WI38 (cell line): ENCODE results near the gene CTF1.
"Not testable (repeated sequence)": the region's sequence is repeated elsewhere in the genome, so short reads cannot be mapped to it uniquely, and the experiment has no call there.

Experiments
- H3K4me3 ChIP-seq: 2 replicates; pipeline ENCODE4 v1.5.1; 2011; ENCODE audit warnings: low read depth, mild to moderate bottlenecking, control low read depth, low read length
- TF ChIP-seq, protein P1 (sequence below): IDR thresholded peaks from 2 replicates; pipeline ENCODE4 v1.5.1; 2012; ENCODE audit warnings: low read depth, mild to moderate bottlenecking, control low read depth, low read length

The CTF1 gene

GRCh38 chr16:30896261-30896888 is at the start of gene CTF1:
Gene CTF1 (plus strand): TSS chr16:30896614. CDS start chr16:30896644, 30 bp downstream.
- peak within 1 kb of the TSS; percentile 73 for H3K4me3 ChIP-seq
- TF ChIP-seq, protein P1, sequence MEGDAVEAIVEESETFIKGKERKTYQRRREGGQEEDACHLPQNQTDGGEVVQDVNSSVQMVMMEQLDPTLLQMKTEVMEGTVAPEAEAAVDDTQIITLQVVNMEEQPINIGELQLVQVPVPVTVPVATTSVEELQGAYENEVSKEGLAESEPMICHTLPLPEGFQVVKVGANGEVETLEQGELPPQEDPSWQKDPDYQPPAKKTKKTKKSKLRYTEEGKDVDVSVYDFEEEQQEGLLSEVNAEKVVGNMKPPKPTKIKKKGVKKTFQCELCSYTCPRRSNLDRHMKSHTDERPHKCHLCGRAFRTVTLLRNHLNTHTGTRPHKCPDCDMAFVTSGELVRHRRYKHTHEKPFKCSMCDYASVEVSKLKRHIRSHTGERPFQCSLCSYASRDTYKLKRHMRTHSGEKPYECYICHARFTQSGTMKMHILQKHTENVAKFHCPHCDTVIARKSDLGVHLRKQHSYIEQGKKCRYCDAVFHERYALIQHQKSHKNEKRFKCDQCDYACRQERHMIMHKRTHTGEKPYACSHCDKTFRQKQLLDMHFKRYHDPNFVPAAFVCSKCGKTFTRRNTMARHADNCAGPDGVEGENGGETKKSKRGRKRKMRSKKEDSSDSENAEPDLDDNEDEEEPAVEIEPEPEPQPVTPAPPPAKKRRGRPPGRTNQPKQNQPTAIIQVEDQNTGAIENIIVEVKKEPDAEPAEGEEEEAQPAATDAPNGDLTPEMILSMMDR, result no peak

GRCh38 chr16:30846649-30847402 is 49.6 kb upstream of the CTF1 start:
- H3K4me3 ChIP-seq, result no peak overlapping the region
- TF ChIP-seq, protein P1, result no peak

- TF ChIP-seq, protein P1, result no peak
- H3K4me3 ChIP-seq, result no peak overlapping the region
These were observed 46.2 kb upstream of the CTF1 start for GRCh38 chr16:30850246-30850645.

GRCh38 chr16:30853758-30854157 is 42.7 kb upstream of the CTF1 start:
- TF ChIP-seq, protein P1, result no peak
- H3K4me3 ChIP-seq, result no peak overlapping the region

GRCh38 chr16:30858111-30858495 is 38.3 kb upstream of the CTF1 start:
- TF ChIP-seq, protein P1, result no peak
- H3K4me3 ChIP-seq, result no peak overlapping the region

DNA sequence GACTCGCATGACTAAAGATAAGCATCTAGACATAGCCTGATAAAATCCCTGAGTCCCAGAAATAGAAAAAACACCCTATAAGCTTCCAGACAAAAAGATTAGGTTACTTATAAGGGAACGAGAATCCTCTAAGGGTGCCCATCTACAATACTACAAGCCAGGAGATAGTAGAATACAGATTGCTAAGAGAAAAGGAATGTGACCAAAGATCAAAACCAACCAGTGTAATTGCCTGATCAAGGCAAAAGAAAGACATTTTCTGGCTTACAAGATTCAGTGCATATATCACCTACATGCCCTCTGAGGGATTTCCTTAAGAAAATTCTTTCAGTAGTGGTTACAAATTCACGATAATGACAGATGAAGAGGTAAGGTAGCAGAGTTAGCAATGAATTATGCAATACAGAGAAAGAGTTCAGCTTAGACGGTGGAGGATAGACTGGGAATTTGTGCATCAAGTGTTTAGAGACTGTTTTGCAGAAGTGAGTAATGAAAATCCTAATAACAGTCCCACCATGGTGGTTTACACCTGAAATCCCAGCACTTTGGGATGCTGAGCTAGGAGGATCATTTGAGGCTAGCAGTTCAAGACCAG is 37.5 kb upstream of the CTF1 start:
- TF ChIP-seq, protein P1, result no peak

GRCh38 chr16:30860729-30861128 is 35.7 kb upstream of the CTF1 start:
- not testable (repeated sequence) for H3K4me3 ChIP-seq

More for the DNA sequence above, 37.5 kb upstream of the CTF1 start:
- no peak overlapping the region for H3K4me3 ChIP-seq

- not testable (repeated sequence) for H3K4me3 ChIP-seq
These were observed 33.2 kb upstream of the CTF1 start for GRCh38 chr16:30863178-30863577.
